Measurements from ENCODE around the gene KDSR. TPM values are rescaled to one million over a fixed set of nuclear protein-coding genes. Genes with fewer than 3 reads are reported as not detected.

Gene KDSR, protein sequence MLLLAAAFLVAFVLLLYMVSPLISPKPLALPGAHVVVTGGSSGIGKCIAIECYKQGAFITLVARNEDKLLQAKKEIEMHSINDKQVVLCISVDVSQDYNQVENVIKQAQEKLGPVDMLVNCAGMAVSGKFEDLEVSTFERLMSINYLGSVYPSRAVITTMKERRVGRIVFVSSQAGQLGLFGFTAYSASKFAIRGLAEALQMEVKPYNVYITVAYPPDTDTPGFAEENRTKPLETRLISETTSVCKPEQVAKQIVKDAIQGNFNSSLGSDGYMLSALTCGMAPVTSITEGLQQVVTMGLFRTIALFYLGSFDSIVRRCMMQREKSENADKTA
- total RNA-seq = 10 to 100 TPM; 32.6 to 42.8 TPM
- long read RNA-seq, full-length matches to known transcripts = 27 of 37 reads
- long read RNA-seq, partial matches to known transcripts = 1 of 37 reads
- long read RNA-seq, other reads (novel, unspliced or antisense) = 9 of 37 reads

DNA sequence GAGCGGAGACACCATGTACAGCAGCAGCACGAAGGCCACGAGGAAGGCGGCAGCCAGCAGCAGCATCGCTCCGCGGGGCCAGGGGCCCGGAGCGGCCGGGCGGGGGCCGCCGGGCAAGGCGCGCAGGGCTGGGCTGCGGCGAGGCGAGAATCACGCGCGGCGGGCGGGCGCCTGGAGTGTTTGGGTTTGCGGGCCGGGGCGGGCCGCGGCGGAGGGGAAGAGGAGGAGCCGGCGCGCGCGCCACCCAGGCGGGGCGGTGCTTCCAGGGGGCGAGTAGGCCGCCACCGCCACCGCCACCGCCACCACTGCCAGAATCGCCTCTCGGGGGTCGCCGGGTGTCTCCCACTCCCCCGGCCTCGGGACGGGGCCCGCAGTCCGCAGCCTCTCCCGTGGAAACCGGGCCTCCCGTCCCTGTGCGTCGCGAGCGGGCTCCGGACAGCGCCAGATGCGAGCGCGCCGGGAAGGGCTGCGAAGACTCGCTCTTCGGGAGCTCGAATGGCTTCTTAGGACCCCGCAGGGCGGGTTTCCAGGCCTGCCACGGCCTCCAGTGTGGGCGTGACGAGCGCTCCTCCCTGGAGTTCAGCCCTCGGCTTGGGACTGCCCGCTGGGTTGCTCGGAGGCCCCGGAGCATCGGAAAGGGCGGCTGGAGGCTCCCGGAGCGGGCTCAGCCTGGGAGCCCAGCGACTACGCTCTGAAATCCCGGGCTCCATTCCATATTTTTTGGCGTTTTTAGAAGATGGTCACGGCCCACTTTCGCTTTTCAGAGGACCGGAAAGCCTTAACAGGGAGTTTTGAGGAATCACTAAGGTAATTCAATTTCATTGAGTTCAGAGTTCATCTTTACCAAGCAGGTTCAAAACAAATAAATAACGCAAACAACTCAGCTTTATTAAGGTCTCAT, at the start of gene KDSR:
KDSR (minus strand) TSS at position 154 of the 901 bp plus-strand sequence; CDS start at position 66, 88 bp downstream.
- peak; percentile 93 to 97 for DNase-seq
- ATAC-seq = peak; percentile 88
- intact Hi-C loops (cut with DNase I, micrococcal nuclease) = no loop called here

DNA sequence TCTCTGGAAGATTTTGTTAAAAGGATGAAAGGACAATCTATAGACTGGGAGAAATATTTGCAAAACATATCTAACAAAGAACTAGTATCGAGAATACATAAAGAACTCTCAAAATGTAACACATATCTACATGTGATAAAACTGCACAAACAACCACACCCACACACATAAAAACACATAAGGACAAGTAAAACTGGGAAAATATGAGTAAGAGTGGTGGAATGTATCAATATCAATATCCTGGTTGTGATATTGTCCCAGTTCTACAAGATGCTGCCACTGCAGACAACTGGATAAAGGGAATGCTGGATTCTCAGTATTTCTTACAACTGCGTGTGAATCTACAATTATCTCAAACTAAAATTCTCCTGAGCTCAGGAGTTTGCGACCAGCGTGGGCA, 45.9 kb upstream of the KDSR start:
- intact Hi-C loops (cut with DNase I, micrococcal nuclease) = no loop called here
- ATAC-seq (peak; percentile 54), DNase-seq (no peak)

DNA sequence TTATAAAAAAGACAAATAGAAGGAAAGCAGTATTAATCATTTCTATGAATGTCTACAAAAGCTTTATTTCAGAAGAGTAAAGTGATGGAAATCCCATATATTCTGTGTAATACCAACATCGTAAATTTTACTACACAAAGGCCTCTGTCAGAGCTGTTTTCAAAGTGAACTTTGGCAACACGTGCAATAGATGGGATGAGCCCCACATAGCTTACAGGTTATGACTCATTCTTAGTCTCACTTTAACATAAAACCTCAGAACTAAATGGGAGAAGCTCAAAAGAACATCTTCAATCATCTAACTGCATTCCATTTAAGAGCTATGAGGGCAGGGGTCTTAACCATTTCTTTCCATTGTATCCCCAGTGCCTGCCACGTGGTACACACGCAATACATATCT, 43.8 kb upstream of the KDSR start:
- DNase-seq = no peak
- intact Hi-C loops (cut with DNase I, micrococcal nuclease) = no loop called here
- ATAC-seq = peak; percentile 90

DNA sequence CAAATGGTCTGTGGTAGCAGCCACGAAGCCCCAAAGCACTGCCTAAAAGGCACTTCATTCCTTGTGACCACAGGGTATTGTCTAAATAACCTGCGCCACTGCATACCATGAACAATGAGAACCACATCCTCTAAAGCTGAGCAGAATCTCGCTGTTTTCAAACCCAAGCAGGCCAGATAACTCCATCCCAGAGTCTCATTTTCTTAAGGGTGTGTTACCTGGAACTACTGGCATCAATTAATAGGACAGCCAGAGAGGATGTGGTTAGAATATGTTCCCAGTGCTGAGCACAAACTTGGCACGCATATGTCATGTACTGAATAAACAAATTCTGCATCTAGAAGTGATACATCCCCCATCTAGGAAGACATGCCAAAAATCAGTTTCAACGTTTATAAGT, 42.3 kb upstream of the KDSR start:
- intact Hi-C loops (cut with DNase I, micrococcal nuclease) = no loop called here
- ATAC-seq = no peak
- no peak for DNase-seq

DNA sequence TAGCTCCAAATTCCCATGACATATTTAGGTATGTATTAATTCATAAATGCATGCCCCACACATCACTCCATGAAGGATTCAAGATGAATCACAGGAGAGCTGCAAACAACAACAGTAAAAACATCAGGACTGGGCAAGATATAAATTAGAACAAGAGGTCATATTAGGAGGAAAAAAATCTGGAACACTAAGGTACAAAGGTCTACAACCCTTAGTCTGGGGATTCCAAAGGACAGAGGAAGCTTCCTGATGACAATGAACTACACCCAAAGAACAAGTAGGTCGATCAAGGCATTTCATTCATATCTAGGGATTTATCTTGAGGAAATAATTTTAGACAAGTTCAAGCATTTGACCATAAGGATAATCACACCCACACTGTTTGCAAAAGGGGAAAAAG, 40.7 kb upstream of the KDSR start:
- intact Hi-C loops (cut with DNase I, micrococcal nuclease) = no loop called here
- ATAC-seq = peak; percentile 70
- no peak for DNase-seq

DNA sequence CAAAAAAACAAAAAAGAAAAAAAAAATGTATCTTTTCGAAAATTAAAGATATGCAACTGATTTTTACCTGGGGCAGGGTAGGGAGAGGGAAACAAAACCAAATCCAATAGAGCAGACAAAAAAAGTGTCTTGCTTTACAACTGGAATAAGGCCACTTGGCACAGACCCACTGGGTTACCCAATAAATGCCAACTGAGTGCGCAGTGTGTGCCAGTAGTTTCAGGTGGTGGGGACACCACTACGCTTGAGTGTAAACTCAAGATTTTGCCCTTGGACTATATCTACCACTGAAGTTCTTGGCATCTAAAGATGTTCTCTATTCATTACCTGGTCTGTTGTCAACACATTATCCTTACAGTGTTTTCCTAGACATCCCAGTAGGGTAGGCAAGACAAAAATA, 39.0 kb upstream of the KDSR start:
- DNase-seq = no peak
- intact Hi-C loops (cut with DNase I, micrococcal nuclease) = no loop called here
- ATAC-seq = no peak

DNA sequence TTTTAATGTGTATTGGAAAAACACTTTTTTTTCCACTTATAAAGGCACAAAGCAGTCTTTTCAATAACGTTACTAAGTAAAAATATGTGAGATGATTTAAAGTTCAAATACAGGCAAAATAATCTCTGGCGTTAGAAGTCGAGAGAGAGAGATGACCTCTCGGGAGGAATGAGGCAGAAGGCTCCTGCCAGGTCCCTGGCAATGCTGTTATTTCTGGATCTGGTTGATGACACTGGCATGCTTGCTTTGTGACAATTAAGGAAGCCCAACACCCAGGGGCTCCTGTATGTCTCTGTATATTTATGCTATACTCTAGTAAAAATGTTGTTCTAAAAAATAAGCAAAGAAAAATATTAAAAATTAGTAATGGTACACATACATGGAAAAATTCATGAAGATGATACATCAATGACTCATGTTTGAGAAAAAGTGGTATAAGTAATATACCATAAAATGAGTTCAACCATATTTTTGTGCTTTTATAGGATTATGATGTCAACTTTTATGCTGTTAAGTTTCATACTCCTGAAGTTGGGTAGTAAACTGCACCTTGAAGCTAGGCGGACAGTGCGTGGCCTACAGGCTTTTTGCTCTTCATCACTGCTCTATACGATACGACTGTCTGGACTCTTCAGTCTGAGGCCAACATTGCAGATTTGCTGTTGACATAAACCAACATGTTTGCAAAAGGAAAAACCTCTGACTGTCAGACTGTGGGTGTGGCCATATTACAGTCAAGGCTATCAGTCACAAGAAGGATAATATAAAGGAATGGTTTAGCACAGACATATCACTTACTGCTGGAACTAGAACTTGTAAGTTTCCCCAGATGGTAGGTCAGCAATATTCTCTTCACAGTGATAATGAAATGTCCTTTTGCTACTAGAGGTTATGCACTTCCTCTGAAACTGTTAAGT, 35.5 kb upstream of the KDSR start:
- ATAC-seq (peak; percentile 94), DNase-seq (no peak)
- intact Hi-C loops (cut with DNase I, micrococcal nuclease) = no loop called here

DNA sequence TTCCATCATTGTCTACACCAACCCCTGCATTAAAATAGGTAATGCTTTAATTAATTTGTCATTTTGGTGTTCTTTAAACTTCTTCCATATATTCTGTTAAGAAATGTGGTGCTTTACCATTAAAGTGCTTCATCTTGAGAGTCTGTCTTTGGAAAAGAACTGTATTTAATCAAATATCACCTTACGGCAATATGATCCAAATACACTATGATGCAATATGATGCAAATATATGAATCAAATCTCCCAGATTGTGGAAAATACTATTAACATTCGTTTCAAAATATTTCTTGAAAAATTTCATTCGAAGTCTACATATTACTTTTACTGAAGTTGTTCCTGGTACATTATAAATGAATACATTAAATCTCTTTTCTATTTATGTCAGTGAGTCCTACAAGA, 32.3 kb upstream of the KDSR start:
- DNase-seq (no peak), ATAC-seq (no peak)
- intact Hi-C loops (cut with DNase I, micrococcal nuclease) = no loop called here

DNA sequence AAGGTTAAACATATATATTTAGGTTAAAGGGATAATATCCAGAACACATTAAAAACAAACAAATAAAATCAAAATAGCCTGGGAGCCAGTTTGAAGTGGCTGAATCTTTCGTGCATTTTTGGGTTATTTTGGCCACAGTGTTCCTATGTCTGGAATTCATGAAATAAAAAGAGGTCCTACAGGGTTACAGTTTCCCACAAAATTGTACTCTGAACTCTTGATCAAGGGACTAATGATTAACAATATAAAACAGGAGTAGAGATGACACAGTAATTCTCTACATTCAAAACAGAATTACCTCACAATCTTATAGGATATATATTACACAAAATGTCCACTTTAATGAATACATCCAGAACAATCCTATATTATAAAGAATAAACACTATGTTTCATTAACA, 30.3 kb upstream of the KDSR start:
- ATAC-seq (no peak), DNase-seq (no peak)
- intact Hi-C loops (cut with DNase I, micrococcal nuclease) = no loop called here

DNA sequence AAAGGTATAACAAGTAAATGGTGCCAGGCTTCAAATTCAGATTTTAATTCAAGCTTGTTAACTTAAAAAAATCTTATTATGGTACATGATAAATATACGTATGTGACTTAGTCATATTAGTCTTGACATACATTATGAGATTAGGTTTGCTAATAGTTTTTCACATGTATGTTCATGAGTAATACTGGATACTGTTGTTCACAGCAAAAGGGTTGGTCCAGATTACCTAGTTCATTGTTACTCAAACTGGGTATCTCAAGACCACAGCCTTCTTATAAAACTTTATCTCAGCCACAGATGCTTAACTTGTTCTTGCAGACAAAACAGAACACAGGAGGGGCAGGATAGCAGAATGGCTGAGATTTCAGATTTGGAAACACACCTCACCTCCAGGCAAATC, 28.5 kb upstream of the KDSR start:
- ATAC-seq = no peak
- intact Hi-C loops (cut with DNase I, micrococcal nuclease) = no loop called here

DNA sequence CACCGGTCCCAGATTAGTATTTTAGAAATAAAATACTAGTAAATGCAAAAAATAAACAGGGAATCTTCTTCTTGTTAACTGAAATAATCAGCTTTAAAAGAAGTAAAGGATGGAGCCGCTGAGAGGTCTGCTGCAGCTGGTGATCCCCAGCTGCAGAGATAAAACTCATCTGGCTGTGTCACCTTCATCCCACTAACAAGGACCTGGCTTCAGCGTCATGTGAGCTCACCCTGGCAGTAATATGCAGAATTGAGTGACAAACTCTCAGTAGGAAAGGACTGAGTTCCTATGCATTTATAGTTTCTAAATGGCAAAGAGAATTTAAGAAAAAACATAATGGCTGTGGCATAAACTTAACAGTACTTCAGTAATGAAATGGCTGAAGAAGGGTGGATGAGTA, 27.9 kb upstream of the KDSR start:
- ATAC-seq (no peak), DNase-seq (no peak)
- intact Hi-C loops (cut with DNase I, micrococcal nuclease) = no loop called here

More for the DNA sequence above, 28.5 kb upstream of the KDSR start:
- no peak for DNase-seq

DNA sequence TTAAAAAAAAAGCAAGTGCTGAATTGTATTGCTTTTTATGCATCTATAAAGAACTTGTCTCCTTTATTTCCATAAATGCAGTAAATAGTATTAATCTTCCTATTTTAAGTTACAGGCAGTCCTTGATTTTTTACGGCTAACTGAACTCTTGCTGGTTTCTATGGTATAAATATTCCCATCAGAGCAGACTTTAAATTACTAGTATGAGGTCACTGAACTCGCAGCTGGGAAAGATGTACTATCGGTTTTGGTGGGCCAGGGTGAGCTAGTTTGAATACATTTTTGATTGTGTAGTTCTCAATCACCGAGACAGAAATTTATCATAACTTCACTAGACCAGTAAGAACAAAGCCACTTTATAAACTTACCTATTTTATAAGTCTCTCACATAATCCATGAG, 20.9 kb upstream of the KDSR start:
- intact Hi-C loops (cut with DNase I, micrococcal nuclease) = no loop called here
- no peak for ATAC-seq
- no peak for DNase-seq

DNA sequence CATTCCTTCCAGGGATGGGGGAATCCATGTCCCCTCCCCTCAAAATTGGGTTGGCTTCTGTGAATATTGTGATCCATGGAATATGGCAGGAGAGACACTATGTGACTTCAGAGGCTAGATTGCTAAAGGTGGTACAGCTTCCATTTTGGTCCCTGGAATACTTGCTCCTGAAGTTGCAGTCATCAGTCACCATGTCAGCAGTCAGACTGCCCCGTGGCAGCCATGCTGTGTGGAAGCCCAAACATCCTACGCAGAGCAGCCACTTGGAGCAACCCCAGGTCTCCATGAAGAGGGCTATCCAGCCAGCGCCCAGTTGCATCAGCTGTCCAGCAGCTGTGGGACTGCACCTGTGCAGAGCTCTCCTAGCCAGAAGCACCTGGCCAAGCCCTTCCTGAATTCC, 15.8 kb upstream of the KDSR start:
- no peak for ATAC-seq
- DNase-seq = no peak
- intact Hi-C loops (cut with DNase I, micrococcal nuclease) = no loop called here

DNA sequence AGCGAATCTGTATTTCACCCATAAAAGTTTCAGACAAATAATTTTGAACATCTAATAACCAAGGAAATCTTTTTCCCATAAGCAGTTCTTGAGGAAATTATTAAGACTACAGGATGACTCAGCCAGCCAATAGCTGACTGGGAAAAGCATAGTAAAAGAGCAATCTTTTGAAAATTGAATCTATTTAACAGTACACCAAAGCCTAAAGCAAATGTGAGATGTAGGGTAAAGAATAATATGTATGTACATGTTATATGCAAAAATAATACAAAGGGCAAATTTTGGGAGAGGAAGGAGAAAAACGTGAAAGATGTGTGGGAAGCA, 12.6 kb upstream of the KDSR start:
- DNase-seq (no peak), ATAC-seq (no peak)
- intact Hi-C loops (cut with DNase I, micrococcal nuclease) = no loop called here

DNA sequence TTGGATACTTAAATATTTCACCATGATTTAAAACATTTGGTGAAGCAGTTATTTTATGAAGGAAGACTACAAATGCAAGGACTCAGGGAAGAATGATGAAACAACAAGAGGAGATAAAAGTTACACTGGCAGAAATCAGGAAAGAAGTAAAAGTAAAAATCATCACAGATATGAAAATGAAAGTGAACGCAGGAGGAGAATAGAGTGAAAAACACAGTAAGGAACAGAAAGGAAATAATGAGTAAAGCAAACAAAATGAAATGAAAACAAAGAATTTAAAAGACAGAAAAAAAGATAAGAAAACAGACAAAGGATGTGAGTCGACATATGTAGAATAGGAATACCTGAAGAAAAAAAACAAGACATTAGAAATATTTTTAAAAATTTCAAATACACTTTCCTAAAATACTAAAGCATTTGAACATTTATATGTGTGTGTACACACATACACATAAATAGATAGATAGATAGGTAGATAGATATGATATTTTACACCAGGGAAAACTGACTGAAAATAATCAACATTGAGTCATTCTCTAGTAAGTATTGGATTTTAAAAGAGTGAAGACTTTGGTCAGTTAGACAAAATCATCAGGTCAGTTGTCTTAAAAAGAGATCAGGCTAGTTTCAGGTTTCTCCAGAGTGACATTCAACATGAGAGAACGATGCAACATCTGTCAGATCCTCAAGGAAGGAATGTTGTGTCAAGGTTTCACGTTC, 12.1 kb upstream of the KDSR start:
- intact Hi-C loops (cut with DNase I, micrococcal nuclease) = no loop called here
- ATAC-seq (no peak), DNase-seq (no peak)

DNA sequence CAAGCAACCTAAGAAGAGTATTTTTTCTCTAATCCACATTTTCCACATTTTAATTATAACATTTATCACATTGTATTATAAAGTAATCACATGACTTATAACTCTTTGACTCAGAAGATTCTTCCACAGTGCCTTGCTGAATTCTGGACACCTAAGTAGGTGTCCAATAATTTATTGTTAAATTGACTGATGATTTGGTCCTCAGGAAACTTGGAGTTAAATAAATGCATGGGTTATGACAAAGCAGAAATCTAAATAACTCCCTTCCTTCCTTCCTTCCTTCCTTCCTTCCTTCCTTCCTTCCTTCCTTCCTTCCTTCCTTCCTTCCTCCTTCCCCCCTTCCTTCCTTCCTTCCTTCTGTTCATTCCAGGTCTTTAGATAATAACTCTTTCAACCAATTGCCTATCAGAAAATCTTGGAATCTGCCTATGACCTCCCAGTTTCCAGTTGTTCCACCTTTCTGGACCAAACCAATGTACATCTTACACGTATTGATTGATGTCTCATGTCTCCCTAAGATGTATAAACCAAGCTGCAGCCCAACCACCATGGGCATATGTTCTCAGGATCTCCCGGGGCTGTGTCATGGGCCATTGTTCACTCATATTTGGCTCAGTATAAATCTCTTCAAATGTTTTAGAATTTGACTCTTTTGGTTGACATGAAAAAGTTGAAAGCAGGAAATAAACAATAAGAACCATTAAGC, 10.4 kb upstream of the KDSR start:
- ATAC-seq = no peak
- intact Hi-C loops (cut with DNase I, micrococcal nuclease) = no loop called here

DNA sequence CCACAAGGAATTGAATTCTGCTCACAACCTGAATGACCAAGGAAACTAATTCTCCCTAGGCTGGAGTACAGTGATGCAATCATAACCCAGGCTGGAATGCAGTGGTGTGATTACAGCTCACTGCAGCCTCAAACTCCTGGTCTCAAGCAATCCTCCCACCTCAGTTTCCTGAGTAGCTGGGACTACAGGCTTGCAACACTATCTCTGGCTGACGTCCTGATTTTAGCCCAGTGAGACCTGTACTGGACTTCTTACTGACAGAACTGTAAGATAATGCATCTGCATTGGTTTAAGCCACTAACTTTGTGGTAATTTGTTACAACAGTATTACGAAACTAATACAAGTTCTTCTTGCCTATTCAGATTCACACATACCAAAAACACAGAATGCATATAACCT, 9.5 kb upstream of the KDSR start:
- DNase-seq (no peak), ATAC-seq (no peak)
- intact Hi-C loops (cut with DNase I, micrococcal nuclease) = no loop called here

More for the DNA sequence above, 10.4 kb upstream of the KDSR start:
- DNase-seq = no peak

DNA sequence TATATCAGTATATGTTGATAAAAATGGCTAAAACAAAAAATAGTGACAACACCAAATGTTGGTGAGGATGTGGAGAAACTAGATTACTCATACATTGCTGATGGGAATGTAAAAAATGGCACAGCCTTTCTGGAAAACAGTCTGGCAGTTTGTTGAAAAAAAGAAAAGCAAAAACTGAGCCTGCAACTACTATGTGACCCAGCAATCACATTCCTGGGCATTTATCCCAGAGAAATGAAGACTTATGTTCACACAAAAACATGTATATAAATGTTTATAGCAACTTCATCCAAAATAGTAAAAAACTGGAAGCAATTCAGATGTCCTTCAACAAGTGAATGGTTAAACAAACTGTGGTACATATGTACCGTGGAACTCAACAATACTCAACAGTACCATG, 7.5 kb upstream of the KDSR start:
- ATAC-seq = no peak
- intact Hi-C loops (cut with DNase I, micrococcal nuclease) = no loop called here

More for the DNA sequence above, 7.5 kb upstream of the KDSR start:
- DNase-seq = no peak

All from left colon (tissue), 2 donors.